H54 (cell line): ENCODE results near the gene BAIAP2L1.

ENCODE experiments used
- DNase-seq: peaks from one replicate; pipeline ENCODE4 v3.0.0; 2011; ENCODE audit warnings: low spot score, mixed read lengths; ENCODE audit not compliant: insufficient read length
- FAIRE-seq: peaks from 3 replicates; lab custom pipeline; 2011; peaks lifted over from hg19 to GRCh38; lab: Jason Lieb, UNC
- POLR2A ChIP-seq: IDR thresholded peaks from 2 replicates; pipeline ENCODE4 v1.6.1; 2011; ENCODE audit warnings: low read depth, mild to moderate bottlenecking, low read length

Gene BAIAP2L1

DNA sequence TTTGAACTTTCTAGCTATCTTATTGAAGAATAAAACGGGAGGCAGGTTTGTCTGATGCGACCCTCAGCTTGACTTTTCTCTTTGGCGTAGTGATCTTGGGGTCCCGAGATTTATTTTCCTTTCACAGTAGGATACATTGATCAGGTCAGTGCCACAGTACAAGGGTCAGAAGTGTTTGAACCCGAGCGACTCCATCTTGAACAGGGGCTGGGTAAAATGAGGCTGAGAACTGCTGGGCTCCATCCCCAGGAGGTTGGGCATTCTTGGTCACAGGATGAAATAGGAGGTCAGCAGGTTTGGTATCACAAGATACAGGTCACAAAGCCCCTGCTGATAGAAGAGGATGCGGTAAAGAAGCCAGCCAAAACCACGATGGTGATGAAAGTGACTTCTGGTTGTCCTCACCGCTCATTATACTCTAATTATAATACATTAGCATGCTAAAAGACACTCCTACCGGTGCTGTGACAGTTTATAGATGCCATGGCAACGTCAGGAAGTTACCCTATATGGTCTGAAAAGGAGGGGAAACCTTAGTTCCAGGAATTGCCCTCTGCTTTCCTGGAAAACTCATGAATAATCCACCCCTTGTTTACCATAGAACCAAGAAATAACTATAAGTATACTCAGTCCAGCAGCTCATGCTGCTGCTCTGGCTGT is 145.8 kb downstream of the BAIAP2L1 start:
- FAIRE-seq (no peak), DNase-seq (no peak)
- no peak for TF ChIP-seq POLR2A

DNA sequence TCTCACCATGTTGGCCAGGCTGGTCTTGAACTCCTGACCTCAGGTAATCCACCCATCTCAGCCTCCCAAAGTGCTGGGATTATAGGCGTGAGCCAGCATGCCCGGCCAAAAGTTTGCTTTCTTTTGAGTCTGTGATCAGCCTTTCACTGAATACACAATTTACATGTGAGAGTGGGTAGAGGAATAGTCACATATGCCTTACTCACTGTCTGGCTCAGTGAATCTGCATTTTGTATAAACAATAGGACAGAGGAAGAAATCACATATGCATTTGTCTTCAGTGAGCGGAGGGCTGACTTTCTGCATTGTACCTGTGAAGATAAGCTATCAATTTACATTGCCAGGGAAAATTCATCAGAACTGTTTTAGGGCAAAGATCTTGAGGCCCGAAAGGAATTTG is 146.4 kb downstream of the BAIAP2L1 start:
- no peak for DNase-seq
- TF ChIP-seq POLR2A: no peak
- no peak for FAIRE-seq

DNA sequence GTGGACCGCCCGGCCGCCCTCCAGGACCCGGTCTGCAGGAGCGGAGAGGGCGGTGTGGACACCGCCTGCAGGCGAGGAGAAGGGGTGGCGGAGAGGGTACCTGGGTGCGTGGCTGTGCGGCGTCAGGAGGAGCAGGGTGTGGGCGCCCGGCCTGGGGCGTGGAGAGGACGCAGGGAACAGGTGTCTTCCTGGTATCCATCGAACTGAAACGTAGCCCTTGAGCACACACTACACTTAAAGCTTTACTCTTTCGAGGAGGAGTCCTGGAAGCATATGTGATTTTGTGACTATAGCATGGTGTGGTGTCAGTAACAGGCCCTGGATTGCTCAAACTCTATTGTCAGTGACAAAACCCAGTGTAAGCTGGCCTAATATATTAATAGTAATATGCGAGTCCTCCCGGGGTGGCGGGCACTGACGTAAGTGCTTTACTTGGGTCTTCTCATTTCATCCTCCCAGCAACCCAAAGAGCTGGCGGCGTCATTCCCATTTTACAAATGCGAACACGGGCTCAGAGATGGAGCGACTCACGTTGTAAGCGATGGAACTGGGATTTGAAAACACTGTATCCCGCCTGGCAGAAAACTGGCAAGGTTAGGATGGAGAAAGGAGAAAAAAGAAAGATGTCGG is 148.3 kb downstream of the BAIAP2L1 start:
- no peak for FAIRE-seq

DNA sequence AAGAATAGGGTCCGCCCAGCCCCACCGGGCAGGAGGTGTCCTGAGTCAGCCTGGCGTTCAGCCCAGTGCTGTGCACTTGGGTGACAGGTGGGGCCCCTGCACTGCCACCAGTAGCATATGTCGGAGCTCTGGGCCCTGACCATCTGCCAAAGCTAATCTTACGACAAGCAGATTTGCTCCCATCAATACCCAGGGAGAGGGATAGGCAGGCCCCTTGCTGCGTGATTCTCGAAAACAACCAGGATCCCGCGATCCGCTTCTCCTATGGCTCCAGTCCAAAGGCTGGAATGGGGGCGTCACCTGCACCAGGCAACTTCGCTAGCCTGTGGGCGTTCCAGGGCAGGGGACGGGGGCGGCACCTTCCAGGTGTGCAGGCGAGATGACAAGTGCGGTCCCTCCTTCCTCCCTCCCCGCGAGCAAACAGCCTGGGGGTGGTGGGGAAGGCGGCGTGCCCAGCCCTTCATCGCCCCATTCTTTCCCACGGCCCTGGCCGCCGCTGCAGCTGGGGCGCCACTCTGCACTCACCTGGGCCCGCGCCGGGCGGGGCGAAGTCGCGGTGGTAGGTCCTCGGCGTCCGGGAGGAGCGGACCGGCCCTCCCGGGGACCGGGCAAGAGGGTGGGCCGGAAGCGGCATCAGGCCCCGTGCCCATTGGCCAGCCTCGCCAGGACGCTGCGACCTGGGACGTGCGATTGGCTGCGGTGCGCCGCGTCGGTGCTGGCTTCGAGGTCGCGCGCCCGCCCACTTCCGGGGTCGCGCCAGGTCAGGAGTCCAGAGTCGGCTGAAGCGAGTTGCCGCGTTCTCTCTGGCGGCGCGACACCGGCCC is 149.1 kb downstream of the BAIAP2L1 start, which contains the start of gene TECPR1:
Gene TECPR1 (minus strand): TSS at position 632 of the 824 bp plus-strand sequence. CDS start 6,086 bp downstream, outside the sequence.
- FAIRE-seq (no peak), DNase-seq (peak; percentile 99)
- TF ChIP-seq POLR2A: peak; percentile 71

More for the DNA sequence above, 148.3 kb downstream of the BAIAP2L1 start:
- no peak for TF ChIP-seq POLR2A
- peak; percentile 26 for DNase-seq

- DNase-seq: no peak
- FAIRE-seq: no peak
- no peak for TF ChIP-seq POLR2A
Measured at GRCh38 chr7:98251231-98251600, 149.7 kb downstream of the BAIAP2L1 start.

- DNase-seq: no peak
- FAIRE-seq: no peak
- no peak for TF ChIP-seq POLR2A
Measured at GRCh38 chr7:98250789-98251188, 150.1 kb downstream of the BAIAP2L1 start.

DNA sequence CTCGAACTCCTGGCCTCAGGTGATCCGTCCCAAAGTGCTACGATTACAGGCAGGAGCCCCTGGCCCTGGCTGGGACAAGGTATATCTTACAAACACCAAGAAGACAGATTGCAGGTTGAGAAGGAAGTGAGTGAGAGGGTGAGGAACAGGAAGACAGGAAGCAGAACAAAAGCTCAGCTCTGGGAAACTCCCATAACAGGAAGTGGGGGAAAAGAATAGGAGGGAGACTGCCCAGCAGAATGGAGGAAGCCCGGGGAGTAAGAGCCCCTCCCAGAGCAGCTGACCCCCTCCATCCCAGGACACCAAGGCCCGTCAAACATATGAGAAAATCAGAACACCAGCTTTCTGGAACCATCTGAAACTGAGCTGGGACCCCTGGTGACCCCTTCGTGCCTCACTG is 151.8 kb downstream of the BAIAP2L1 start:
- no peak for TF ChIP-seq POLR2A
- DNase-seq (no peak), FAIRE-seq (no peak)

GRCh38 chr7:98248156-98248555 is 152.7 kb downstream of the BAIAP2L1 start:
- no peak for FAIRE-seq
- TF ChIP-seq POLR2A: no peak

GRCh38 chr7:98244871-98245270 is 156.0 kb downstream of the BAIAP2L1 start:
- FAIRE-seq (no peak), DNase-seq (no peak)
- no peak for TF ChIP-seq POLR2A

More at GRCh38 chr7:98248156-98248555, 152.7 kb downstream of the BAIAP2L1 start:
- DNase-seq: no peak

DNA sequence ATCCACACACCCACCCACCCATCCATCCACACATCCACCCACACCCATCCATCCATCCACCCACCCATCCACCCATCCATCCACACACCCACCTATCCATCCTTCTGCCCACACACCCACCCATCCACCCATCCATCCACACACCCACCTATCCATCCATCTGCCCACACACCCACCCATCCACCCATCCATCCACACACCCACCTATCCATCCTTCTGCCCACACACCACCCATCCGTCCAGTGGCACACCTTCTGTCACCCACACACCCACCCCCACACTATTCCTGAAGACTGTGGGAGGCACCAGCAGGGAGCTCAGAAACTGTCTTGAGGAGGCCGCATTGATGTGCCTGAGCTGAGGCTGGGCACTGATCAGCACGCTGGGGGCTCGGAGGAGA is 158.0 kb downstream of the BAIAP2L1 start:
- DNase-seq: no peak
- TF ChIP-seq POLR2A: no peak
- no peak for FAIRE-seq

DNA sequence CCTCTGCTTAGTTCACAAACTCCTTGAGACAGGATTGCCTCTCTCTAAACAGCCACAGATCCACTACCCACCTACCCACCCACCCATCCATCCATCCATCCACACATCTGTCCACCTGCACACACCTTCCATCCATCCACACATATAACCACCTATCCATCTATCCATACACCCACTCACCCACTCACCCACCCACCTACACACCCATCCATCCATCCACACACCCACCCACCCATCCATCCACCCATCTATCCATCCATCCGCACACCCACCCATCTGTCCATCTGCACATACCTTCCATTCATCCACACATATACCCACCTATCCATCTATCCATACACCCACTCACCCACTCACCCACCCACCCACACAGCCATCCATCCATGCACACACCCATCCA is 158.5 kb downstream of the BAIAP2L1 start:
- FAIRE-seq: no peak
- no peak for TF ChIP-seq POLR2A
- no peak for DNase-seq

DNA sequence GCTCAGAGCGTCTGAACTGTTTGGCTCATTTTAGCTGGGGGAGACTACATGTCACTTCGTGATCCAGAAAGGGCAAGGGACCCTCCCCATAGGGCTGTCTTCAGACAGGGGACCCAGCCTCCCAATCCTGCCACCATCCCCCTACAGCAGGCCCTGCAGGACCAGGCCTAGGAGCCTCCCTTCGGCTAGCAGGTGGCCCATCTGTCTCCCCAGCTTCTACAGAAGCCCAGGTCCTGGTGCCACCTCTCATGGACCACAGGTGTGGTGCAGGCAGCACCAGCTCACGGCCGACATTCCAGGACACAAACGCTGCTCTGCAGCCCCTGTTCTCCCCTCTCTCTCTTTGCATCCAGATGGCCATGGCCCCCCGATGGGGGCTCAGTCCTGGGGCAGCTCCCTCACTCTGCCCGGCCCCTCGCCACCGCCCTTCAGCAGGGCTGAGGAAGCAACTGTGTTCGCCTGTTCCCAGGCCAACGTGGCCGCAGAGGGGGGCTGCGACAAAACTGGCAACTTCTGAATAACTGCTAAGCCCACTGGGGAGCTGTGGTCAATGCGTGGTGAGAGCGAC is 159.1 kb downstream of the BAIAP2L1 start:
- no peak for FAIRE-seq
- DNase-seq: no peak

More for the DNA sequence above, 159.1 kb downstream of the BAIAP2L1 start:
- no peak for TF ChIP-seq POLR2A
